SK-N-SH treated with all-trans-retinoic acid at 6 μM for 48 hours (cell line): Measurements from ENCODE around the gene STKLD1.
"Not testable (repeated sequence)": the region's sequence is repeated elsewhere in the genome, so short reads cannot be mapped to it uniquely, and the experiment has no call there.

Experiments used
- ARNTL ChIP-seq: fragments of 450-650 bp; formaldehyde crosslinking; IDR thresholded peaks from 2 replicates; pipeline ENCODE4 v1.5.0; 2020; ENCODE audit warnings: low read depth, mild to moderate bottlenecking, moderate library complexity, borderline replicate concordance
- BACH2 ChIP-seq: fragments of 250-450 bp; sonication (Bioruptor Pico); IDR thresholded peaks from 2 replicates; pipeline ENCODE4 v1.9.0; 2021; ENCODE audit warnings: mild to moderate bottlenecking, borderline replicate concordance
- GLIS3 ChIP-seq: fragments of 250-450 bp; sonication (Bioruptor Pico); IDR thresholded peaks from 2 replicates; pipeline ENCODE4 v1.5.0; 2020; ENCODE audit warnings: mild to moderate bottlenecking, moderate library complexity
- ISL1 ChIP-seq: fragments of 250-450 bp; sonication (Bioruptor Pico); IDR thresholded peaks from 2 replicates; pipeline ENCODE4 v2.1.2; 2022; ENCODE audit warnings: mild to moderate bottlenecking, moderate library complexity
- OSR1 ChIP-seq: fragments of 250-450 bp; sonication (Bioruptor Pico); IDR thresholded peaks from 2 replicates; pipeline ENCODE4 v1.8.0; 2022; ENCODE audit warnings: moderate library complexity, mild to moderate bottlenecking, inconsistent platforms
- PPARA ChIP-seq: fragments of 250-450 bp; sonication (Bioruptor Pico); IDR thresholded peaks from 2 replicates; pipeline ENCODE4 v1.5.0; 2020; ENCODE audit warnings: mild to moderate bottlenecking, borderline replicate concordance
- RARB ChIP-seq: fragments of 250-450 bp; sonication (Bioruptor Pico); IDR thresholded peaks from 2 replicates; pipeline ENCODE4 v1.8.0; 2021; ENCODE audit warnings: mild to moderate bottlenecking, moderate library complexity
- TOX ChIP-seq: fragments of 250-450 bp; sonication (Bioruptor Pico); IDR thresholded peaks from 2 replicates; pipeline ENCODE4 v1.8.0; 2021; ENCODE audit warnings: mild to moderate bottlenecking, moderate library complexity, borderline replicate concordance
- ZFP3 ChIP-seq: fragments of 250-450 bp; sonication (Bioruptor Pico); IDR thresholded peaks from 2 replicates; pipeline ENCODE4 v1.5.0; 2020; ENCODE audit warnings: mild to moderate bottlenecking, moderate library complexity
- ZFP30 ChIP-seq: fragments of 450-650 bp; formaldehyde crosslinking; IDR thresholded peaks from 2 replicates; pipeline ENCODE4 v1.5.0; 2022; ENCODE audit warnings: mild to moderate bottlenecking, moderate library complexity
- ZNF565 ChIP-seq: fragments of 450-650 bp; formaldehyde crosslinking; conservative IDR thresholded peaks from 2 replicates; pipeline ENCODE4 v1.5.0; 2020; ENCODE audit warnings: low read depth, mild to moderate bottlenecking, moderate library complexity
- TF ChIP-seq, protein P1 (sequence below): fragments of 250-450 bp; sonication (Bioruptor Pico); IDR thresholded peaks from 2 replicates; pipeline ENCODE4 v1.8.0; 2020; ENCODE audit warnings: mild to moderate bottlenecking, moderate library complexity, borderline replicate concordance
- TF ChIP-seq, protein P2 (sequence below): fragments of 250-450 bp; sonication (Bioruptor Pico); IDR thresholded peaks from 2 replicates; pipeline ENCODE4 v1.5.1; 2020; ENCODE audit warnings: low read depth, mild to moderate bottlenecking, moderate library complexity

DNA sequence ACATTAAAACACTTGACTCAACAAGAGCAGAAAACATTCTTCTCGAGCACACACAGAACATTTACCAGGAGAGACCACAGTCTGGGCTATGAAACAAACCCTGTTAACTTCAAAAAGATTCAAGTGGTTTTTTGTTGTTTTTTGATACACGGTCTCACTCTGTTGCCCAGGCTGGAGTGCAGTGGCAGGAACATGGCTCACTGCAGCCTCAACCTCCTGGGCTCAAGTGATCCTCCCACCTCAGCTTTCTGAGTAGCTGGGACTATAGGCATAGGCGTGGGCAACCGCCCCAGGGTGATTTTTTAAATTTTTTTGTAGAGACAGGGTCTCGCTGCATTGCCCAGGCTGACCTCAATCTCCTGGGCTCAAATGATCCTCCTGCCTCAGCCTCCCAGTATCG is 49.1 kb upstream of the STKLD1 start:
- not testable (repeated sequence) for TF ChIP-seq GLIS3; TOX (CRISPR knock-in tag); ISL1 (CRISPR knock-in tag); ARNTL; ZFP30 (CRISPR knock-in tag); ZFP3 (CRISPR knock-in tag); PPARA (CRISPR knock-in tag); ZNF565; BACH2 (CRISPR knock-in tag); OSR1 (CRISPR knock-in tag); RARB (CRISPR knock-in tag)
- TF ChIP-seq, protein P1, sequence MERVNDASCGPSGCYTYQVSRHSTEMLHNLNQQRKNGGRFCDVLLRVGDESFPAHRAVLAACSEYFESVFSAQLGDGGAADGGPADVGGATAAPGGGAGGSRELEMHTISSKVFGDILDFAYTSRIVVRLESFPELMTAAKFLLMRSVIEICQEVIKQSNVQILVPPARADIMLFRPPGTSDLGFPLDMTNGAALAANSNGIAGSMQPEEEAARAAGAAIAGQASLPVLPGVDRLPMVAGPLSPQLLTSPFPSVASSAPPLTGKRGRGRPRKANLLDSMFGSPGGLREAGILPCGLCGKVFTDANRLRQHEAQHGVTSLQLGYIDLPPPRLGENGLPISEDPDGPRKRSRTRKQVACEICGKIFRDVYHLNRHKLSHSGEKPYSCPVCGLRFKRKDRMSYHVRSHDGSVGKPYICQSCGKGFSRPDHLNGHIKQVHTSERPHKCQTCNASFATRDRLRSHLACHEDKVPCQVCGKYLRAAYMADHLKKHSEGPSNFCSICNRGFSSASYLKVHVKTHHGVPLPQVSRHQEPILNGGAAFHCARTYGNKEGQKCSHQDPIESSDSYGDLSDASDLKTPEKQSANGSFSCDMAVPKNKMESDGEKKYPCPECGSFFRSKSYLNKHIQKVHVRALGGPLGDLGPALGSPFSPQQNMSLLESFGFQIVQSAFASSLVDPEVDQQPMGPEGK (CRISPR knock-in tag): not testable (repeated sequence)
- TF ChIP-seq, protein P2, sequence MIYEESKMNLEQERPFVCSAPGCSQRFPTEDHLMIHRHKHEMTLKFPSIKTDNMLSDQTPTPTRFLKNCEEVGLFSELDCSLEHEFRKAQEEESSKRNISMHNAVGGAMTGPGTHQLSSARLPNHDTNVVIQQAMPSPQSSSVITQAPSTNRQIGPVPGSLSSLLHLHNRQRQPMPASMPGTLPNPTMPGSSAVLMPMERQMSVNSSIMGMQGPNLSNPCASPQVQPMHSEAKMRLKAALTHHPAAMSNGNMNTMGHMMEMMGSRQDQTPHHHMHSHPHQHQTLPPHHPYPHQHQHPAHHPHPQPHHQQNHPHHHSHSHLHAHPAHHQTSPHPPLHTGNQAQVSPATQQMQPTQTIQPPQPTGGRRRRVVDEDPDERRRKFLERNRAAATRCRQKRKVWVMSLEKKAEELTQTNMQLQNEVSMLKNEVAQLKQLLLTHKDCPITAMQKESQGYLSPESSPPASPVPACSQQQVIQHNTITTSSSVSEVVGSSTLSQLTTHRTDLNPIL (CRISPR knock-in tag): not testable (repeated sequence)
